Heart left ventricle (tissue), 13 donors: ENCODE data around the gene MGAT3.

Experiments
- POLR2A ChIP-seq, 2 donors: fragments of 450-650 bp; IDR thresholded peaks; one replicate each; pipeline ENCODE4 v1.6.1; 2017; ENCODE audit warnings: antibody characterized with exemption in 2 of 2, mild to moderate bottlenecking in 2 of 2, moderate library complexity in 2 of 2
- TF ChIP-seq, protein P1 (sequence below), 12 donors: fragments of 200-600 bp; sonication (generic) in 4 of 12; IDR thresholded peaks; one replicate each; pipeline versions ENCODE4 v1.5.0 to v1.8.0; 2018 to 2022; ENCODE audit warnings: antibody characterized with exemption in 12 of 12, mild to moderate bottlenecking in 5 of 12
- donor health status: ischemic (EF 13 %, LVEDD 7.1; RV severe dilation, severe dysfunction).
- donor health status: DM: no; HTN: yes; CAD: no.
- donor health status: DM: no; HTN: no; CAD: no.
- donor health status: ischemic (EF 25% LVEDD 6.9; RV normal size, moderate dysfunction).
- donor health status: ischemic (EF 25% LVEDD 5.7; RV mildly dilated, moderate dysfunction).
- donor health status: ischemic (EF 35%, LVEDD 5.7; RV mildly dilated, moderate dysfunction).
- donor health status: nonischemic (EF 11% LVEDD 7.7; RV severe dilation, severe dysfunction).
- donor health status: DM: yes; HTN: yes; CAD: no.
- donor health status: PGD.
- donor health status: ischemic (EF 29% LVEDD 5.4; RV normal size, mild dysfunction).
- donor health status: nonischemic (EF 23%, LVEDD 6.1; RV moderate dilation, normal function).

DNA sequence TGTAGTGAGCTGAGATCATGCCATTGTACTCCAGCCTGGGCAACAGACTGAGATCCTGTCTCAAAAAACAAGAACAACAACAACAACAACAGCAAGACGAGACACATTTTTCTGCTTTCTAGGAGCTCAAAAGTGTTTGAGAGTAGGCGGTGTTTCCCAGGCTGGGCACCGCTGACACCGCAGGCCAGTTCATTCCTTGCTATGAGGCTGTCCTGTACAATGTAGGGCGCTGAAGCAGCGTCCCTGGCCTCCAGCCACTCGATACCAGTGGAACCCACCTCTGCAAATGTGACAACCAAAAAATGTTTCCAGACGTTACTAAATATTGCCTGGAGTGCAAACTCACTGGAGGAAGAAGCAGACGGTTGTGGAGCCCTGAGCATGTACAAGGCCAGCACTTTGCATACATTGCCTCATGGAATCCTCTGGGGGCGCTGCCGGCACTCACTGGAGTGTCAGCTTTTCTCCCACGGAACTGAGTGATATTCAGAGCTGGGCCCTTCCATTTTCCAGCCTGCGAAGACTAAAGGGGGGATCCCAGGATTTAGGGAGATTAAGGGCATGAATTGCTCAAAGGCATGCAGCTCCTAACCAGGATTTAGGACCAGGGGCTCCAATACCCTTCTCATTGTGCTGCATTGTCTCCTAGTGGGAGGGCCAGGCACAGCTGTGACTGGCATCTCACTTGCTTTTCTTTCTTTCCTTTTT lies 39.5 kb downstream of the MGAT3 start:
- TF ChIP-seq, protein P1, sequence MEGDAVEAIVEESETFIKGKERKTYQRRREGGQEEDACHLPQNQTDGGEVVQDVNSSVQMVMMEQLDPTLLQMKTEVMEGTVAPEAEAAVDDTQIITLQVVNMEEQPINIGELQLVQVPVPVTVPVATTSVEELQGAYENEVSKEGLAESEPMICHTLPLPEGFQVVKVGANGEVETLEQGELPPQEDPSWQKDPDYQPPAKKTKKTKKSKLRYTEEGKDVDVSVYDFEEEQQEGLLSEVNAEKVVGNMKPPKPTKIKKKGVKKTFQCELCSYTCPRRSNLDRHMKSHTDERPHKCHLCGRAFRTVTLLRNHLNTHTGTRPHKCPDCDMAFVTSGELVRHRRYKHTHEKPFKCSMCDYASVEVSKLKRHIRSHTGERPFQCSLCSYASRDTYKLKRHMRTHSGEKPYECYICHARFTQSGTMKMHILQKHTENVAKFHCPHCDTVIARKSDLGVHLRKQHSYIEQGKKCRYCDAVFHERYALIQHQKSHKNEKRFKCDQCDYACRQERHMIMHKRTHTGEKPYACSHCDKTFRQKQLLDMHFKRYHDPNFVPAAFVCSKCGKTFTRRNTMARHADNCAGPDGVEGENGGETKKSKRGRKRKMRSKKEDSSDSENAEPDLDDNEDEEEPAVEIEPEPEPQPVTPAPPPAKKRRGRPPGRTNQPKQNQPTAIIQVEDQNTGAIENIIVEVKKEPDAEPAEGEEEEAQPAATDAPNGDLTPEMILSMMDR (IDR thresholded peaks at IDR 0.05), result peak; percentile 66 to 88 (median 78)
- no peak for TF ChIP-seq POLR2A (IDR thresholded peaks at IDR 0.05)
